GM12875 (cell line): ENCODE results near the gene DUSP5.

ENCODE experiments used
- H3K4me3 ChIP-seq: one replicate; pipeline ENCODE4 v1.5.1; 2011; ENCODE audit warnings: low read depth, low read length, control low read depth
- CTCF ChIP-seq: IDR thresholded peaks from 2 replicates; pipeline ENCODE4 v1.5.1; 2011; ENCODE audit warnings: low read depth, mild to moderate bottlenecking, control low read depth, inconsistent platforms, low read length, moderate library complexity, borderline replicate concordance; ENCODE audit not compliant: insufficient read depth

The DUSP5 gene

GRCh38 chr10:110483633-110484032 lies 14.1 kb upstream of the DUSP5 start:
- TF ChIP-seq CTCF: no peak
- no peak overlapping the region for H3K4me3 ChIP-seq

- TF ChIP-seq CTCF: no peak
- H3K4me3 ChIP-seq: no peak overlapping the region
Measured at GRCh38 chr10:110485541-110485940, 12.2 kb upstream of the DUSP5 start.

DNA sequence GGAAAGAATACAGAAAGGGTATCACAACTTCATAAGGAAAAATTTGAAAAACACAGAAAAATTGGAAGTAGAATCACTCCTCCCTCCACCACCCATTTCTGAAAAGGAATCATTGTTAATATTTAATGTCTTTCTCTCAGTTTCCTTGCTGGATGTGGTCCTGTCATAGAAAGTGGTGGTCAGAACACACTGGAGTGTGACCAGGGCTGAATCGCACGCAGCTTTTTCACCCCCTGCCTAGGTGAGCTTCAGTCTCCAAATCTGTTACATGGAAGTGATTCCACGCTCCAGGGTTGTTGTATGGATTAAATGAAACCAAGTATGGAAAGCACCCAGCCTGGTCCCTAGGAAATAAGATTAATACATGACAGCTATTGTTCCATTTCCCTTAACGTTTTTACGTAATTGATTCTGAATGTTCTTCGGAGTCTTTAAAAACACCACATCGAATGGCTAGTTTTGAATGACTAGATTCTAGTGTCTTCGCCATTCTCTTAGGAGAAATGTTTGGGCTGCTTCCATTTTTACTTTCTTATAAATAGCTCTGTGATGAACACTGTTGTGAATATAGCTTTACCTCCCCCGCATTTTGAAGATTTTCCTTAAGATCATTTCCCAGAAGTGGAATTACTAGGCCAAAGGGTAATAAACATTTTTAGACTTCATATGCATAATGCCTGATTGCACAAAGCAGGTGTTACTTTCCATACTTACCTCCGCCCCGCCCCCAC lies 10.9 kb upstream of the DUSP5 start:
- TF ChIP-seq CTCF: no peak

DNA sequence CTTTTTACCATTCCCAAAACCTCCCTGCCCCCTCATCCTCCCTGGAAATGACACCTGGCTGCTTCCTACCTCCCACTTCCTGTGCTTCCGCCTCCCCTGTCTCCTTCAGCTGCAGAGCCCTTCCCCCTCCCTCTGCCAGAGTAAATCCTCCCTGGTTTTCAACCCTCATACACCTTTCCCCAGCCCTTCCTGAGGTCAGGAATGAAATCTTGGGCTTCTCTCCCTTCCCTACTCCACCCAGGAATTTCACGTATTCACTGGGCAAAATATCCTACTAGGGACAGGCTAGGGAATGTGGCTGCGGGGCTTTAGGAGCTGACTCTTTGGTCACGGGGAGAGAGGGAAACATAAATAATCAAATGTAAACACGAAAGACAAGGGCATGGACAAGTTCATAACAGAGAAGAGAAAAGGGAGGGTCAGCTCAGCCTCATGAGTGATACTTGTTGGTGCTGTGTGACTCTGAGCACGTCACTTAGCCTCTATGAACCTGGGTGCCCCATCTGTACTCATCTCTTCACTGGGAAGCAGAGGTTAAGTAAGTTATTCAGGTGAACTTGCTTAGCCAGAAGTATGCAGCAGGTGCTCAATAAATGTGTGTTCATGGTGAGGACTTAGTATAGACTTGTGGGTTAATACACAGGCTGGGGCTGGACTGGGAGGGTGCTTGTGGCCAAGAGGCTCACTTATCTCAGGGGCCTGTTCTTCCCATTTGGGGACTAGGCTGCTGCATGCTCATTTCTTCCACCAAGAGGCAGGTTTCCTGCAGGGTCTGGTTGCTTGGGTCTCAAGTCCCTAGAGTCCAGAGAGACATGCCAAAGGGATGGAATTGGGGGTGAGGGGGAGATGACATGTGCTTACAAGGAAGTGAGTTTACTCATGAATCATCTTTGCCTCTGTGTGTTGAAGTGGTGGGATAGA lies 10.0 kb upstream of the DUSP5 start:
- no peak for TF ChIP-seq CTCF
- no peak overlapping the region for H3K4me3 ChIP-seq

More for the DNA sequence above, 10.9 kb upstream of the DUSP5 start:
- no peak overlapping the region for H3K4me3 ChIP-seq

GRCh38 chr10:110488332-110488681 lies 9.4 kb upstream of the DUSP5 start:
- no peak overlapping the region for H3K4me3 ChIP-seq
- TF ChIP-seq CTCF: no peak

- H3K4me3 ChIP-seq: no peak overlapping the region
- TF ChIP-seq CTCF: no peak
Measured at GRCh38 chr10:110488940-110489339, 8.8 kb upstream of the DUSP5 start.
